Karpas-422 (cell line): ENCODE data around the gene AAMP. TPM values are rescaled to one million over a fixed set of nuclear protein-coding genes. Genes with fewer than 3 reads are reported as not detected.
"Not testable (repeated sequence)": the region's sequence is repeated elsewhere in the genome, so short reads cannot be mapped to it uniquely, and the experiment has no call there.

Experiments used
- DNase-seq: peaks from one replicate; pipeline ENCODE4 v3.0.0-alpha.2; 2015
- H2AFZ ChIP-seq: fragments of 200-600 bp; sonication (generic); 2 replicates; pipeline ENCODE4 v1.6.1; 2014; ENCODE audit warnings: antibody characterized with exemption, low read length, mixed read lengths
- H3K27ac ChIP-seq: fragments of 200-600 bp; sonication (generic); 2 replicates; pipeline ENCODE4 v1.5.1; 2014; ENCODE audit warnings: mild to moderate bottlenecking, low read length, moderate library complexity
- H3K27me3 ChIP-seq: fragments of 200-600 bp; sonication (generic); 2 replicates; pipeline ENCODE4 v1.6.1; 2014; ENCODE audit warnings: low read length, mixed read lengths
- H3K36me3 ChIP-seq: fragments of 200-600 bp; sonication (generic); 2 replicates; pipeline ENCODE4 v1.6.1; 2014; ENCODE audit warnings: low read length, mixed read lengths; ENCODE audit not compliant: insufficient read depth
- H3K4me1 ChIP-seq: fragments of 200-600 bp; sonication (generic); 2 replicates; pipeline ENCODE4 v1.6.1; 2014; ENCODE audit warnings: mild to moderate bottlenecking, low read length, mixed read lengths
- H3K4me2 ChIP-seq: fragments of 200-600 bp; sonication (generic); 2 replicates; pipeline ENCODE4 v1.6.1; 2014; ENCODE audit warnings: low read length, low read depth, mild to moderate bottlenecking; ENCODE audit not compliant: poor library complexity, severe bottlenecking
- H3K4me3 ChIP-seq: fragments of 200-600 bp; sonication (generic); 2 replicates; pipeline ENCODE4 v1.5.1; 2014; ENCODE audit warnings: mild to moderate bottlenecking, antibody characterized with exemption, low read length, mixed read lengths
- H3K79me2 ChIP-seq: fragments of 200-600 bp; sonication (generic); 2 replicates; pipeline ENCODE4 v1.6.1; 2014; ENCODE audit warnings: mild to moderate bottlenecking, low read length, mixed read lengths
- H3K9ac ChIP-seq: fragments of 200-600 bp; sonication (generic); 2 replicates; pipeline ENCODE4 v1.6.0; 2014; ENCODE audit warnings: low read length
- H3K9me2 ChIP-seq: fragments of 200-600 bp; sonication (generic), shearing (Covaris generic); replicated peaks from 2 replicates; pipeline ENCODE4 v1.6.0; 2014; ENCODE audit warnings: mild to moderate bottlenecking, low read length, moderate library complexity; ENCODE audit not compliant: insufficient read depth
- H3K9me3 ChIP-seq: fragments of 300-700, 200-600 bp; sonication (generic); 2 replicates; pipeline ENCODE4 v1.6.1; 2014; ENCODE audit warnings: low read length, mixed read lengths
- H4K20me1 ChIP-seq: fragments of 200-600 bp; sonication (generic); 2 replicates; pipeline ENCODE4 v1.6.1; 2014; ENCODE audit warnings: mild to moderate bottlenecking, antibody characterized with exemption, low read length, low read depth; ENCODE audit not compliant: insufficient read depth
- total RNA-seq: library from RNA; depleted of rRNA; stranded (reverse); fragments of >200 nt; shearing (Covaris generic); gene quantifications from 2 replicates; pipeline ENCODE4 v1.2.3, GENCODE V29; 2014; ENCODE audit warnings: low replicate concordance

Gene AAMP
- total RNA-seq, 1 experiment from 2014 or later: 77.6 TPM

DNA sequence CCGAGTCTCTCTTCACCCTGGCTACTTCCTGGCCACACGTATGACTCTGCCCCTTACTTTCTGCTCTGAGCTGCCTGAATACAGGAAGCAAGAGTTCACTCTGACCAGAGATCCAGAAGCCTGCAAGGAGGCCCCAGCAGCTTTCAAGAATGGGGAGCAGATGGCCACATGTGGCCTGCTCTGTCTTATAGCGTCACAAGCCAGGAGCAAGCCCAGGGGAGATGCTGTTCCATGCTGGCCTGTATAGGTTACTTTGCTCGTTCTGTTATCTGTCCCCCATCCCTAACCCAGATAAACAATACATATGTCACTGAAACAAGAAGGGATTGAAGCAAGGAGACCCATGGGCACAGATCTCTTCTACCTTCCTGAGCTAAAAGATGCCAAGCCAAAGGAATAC lies 4.6 kb upstream of the AAMP start:
- DNase-seq: no peak
- Histone ChIP-seq H3K9ac (no peak overlapping the region), H3K27ac (no peak overlapping the region), H3K27me3 (no peaks in the 10 kb centered on the region), H3K9me3 (no peaks in the 10 kb centered on the region), H3K4me2 (no peak overlapping the region), H3K4me1 (peaks cover 21% of the 10 kb centered on the region), H2AFZ (no peak overlapping the region), H3K79me2 (peaks cover 10% of the 10 kb centered on the region), H3K9me2 (no peaks in the 10 kb centered on the region), H4K20me1 (0 out of 2 replicates have a peak, but pooled peaks cover 4% of the 10 kb centered on the region), H3K36me3 (peaks cover 8% of the 10 kb centered on the region; the same call in 1 of the 2 replicates), H3K4me3 (no peak overlapping the region)

- Histone ChIP-seq H3K9me2 (no peaks in the 10 kb centered on the region), H4K20me1 (peaks cover 9% of the 10 kb centered on the region; the same call in 1 of the 2 replicates), H3K79me2 (peaks cover 17% of the 10 kb centered on the region), H3K27ac (no peak overlapping the region), H3K9ac (no peak overlapping the region), H2AFZ (no peak overlapping the region), H3K4me2 (no peak overlapping the region), H3K27me3 (no peaks in the 10 kb centered on the region), H3K4me3 (no peak overlapping the region), H3K4me1 (peaks cover 24% of the 10 kb centered on the region), H3K36me3 (peaks cover 8% of the 10 kb centered on the region; the same call in 1 of the 2 replicates), H3K9me3 (no peaks in the 10 kb centered on the region)
- no peak for DNase-seq
Measured at GRCh38 chr2:218273908-218274249, 3.9 kb upstream of the AAMP start.

- H3K36me3 ChIP-seq, H3K27ac ChIP-seq, H3K9ac ChIP-seq, H4K20me1 ChIP-seq, H3K9me2 ChIP-seq, DNase-seq, H2AFZ ChIP-seq, H3K4me3 ChIP-seq, H3K9me3 ChIP-seq, H3K27me3 ChIP-seq: not testable (repeated sequence)
- Histone ChIP-seq H3K4me2 (peak overlapping the region; percentile 41), H3K4me1 (peaks cover 25% of the 10 kb centered on the region), H3K79me2 (peaks cover 18% of the 10 kb centered on the region)
Measured at GRCh38 chr2:218273214-218273907, 3.4 kb upstream of the AAMP start.

GRCh38 chr2:218272531-218273212 lies 2.7 kb upstream of the AAMP start:
- Histone ChIP-seq H4K20me1 (peaks cover 9% of the 10 kb centered on the region; the same call in 1 of the 2 replicates), H3K27ac (no peak overlapping the region; the same call in 1 of the 2 replicates), H3K36me3 (peaks cover 8% of the 10 kb centered on the region; the same call in 1 of the 2 replicates), H3K9ac (peak overlapping the region; percentile 9; the same call in 1 of the 2 replicates), H3K4me2 (peak overlapping the region; percentile 83), H3K4me3 (peak overlapping the region; percentile 98; the same call in 1 of the 2 replicates), H3K9me3 (no peaks in the 10 kb centered on the region), H3K9me2 (no peaks in the 10 kb centered on the region), H3K27me3 (no peaks in the 10 kb centered on the region), H2AFZ (no peak overlapping the region), H3K4me1 (peaks cover 25% of the 10 kb centered on the region), H3K79me2 (peaks cover 18% of the 10 kb centered on the region)
- peak; percentile 95 for DNase-seq

GRCh38 chr2:218271865-218272530 lies 2.1 kb upstream of the AAMP start:
- no peak for DNase-seq
- no peak overlapping the region; the same call in 1 of the 2 replicates for H3K27ac ChIP-seq
- no peaks in the 10 kb centered on the region for H3K9me2 ChIP-seq
- H4K20me1 ChIP-seq: peaks cover 9% of the 10 kb centered on the region; the same call in 1 of the 2 replicates
- peaks cover 25% of the 10 kb centered on the region for H3K4me1 ChIP-seq
- H3K79me2 ChIP-seq: peaks cover 18% of the 10 kb centered on the region
- peak overlapping the region; percentile 98 for H3K4me3 ChIP-seq
- peak overlapping the region; percentile 94 for H3K9ac ChIP-seq
- no peaks in the 10 kb centered on the region for H3K27me3 ChIP-seq
- no peaks in the 10 kb centered on the region for H3K9me3 ChIP-seq
- H2AFZ ChIP-seq: no peak overlapping the region
- H3K36me3 ChIP-seq: peaks cover 8% of the 10 kb centered on the region; the same call in 1 of the 2 replicates
- H3K4me2 ChIP-seq: peak overlapping the region; percentile 83

GRCh38 chr2:218271487-218271797 lies 1.5 kb upstream of the AAMP start:
- H3K9ac ChIP-seq: peak overlapping the region; percentile 94
- peak overlapping the region; percentile 98 for H3K4me3 ChIP-seq
- no peaks in the 10 kb centered on the region for H3K27me3 ChIP-seq
- no peak for DNase-seq
- no peak overlapping the region; the same call in 1 of the 2 replicates for H3K27ac ChIP-seq
- H3K4me1 ChIP-seq: peaks cover 25% of the 10 kb centered on the region
- peaks cover 18% of the 10 kb centered on the region for H3K79me2 ChIP-seq
- H3K36me3 ChIP-seq: peaks cover 13% of the 10 kb centered on the region; the same call in 1 of the 2 replicates
- H3K9me3 ChIP-seq: no peaks in the 10 kb centered on the region
- no peaks in the 10 kb centered on the region for H3K9me2 ChIP-seq
- peaks cover 9% of the 10 kb centered on the region; the same call in 1 of the 2 replicates for H4K20me1 ChIP-seq
- H3K4me2 ChIP-seq: peak overlapping the region; percentile 83
- H2AFZ ChIP-seq: no peak overlapping the region

DNA sequence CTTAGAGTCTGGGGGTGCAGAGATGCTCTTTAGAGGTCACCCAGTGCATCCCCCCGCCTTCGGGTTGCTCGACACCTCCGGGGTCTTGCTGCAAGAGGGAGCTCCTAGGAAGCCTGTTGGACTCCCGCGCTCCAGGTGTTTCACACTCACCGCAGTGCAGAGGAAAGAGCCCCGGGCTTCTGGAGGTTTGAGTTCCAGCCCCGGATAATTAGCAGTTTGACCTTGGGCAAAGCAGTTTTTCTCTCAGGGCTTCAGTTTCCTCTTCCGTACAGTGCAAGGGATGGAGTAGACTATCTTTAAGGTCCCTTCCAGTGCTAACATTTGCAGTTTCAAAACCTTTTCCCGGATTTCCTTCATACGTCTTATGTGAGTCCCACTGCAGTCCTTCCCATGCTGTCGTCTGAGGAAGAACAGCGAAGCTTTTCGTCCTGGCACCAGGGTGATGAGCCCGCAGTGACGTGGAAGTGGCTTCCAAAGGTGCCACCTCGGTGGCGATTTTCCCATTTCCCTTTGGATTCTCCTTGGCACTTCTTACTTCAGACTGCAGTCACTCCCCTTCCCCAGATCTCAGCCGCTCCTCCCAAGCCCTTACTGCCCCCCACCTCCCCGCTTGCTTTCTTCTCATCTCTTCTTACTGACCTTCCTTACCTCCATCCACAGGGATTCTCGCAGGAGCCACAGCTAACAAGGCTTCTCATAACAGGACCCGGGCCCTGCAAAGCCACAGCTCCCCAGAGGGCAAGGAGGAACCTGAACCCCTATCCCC lies 967 bp upstream of the AAMP start:
- H3K27ac ChIP-seq: peak overlapping the region; percentile 53
- H3K9me2 ChIP-seq: no peaks in the 10 kb centered on the region
- H3K9me3 ChIP-seq: no peaks in the 10 kb centered on the region
- peaks cover 25% of the 10 kb centered on the region for H3K4me1 ChIP-seq
- H3K27me3 ChIP-seq: no peaks in the 10 kb centered on the region
- peak overlapping the region; percentile 83 for H3K4me2 ChIP-seq
- H3K79me2 ChIP-seq: peaks cover 18% of the 10 kb centered on the region
- H3K4me3 ChIP-seq: peak overlapping the region; percentile 98
- peak; percentile 71 for DNase-seq
- peak overlapping the region; percentile 94 for H3K9ac ChIP-seq
- H2AFZ ChIP-seq: peak overlapping the region; percentile 63; the same call in 1 of the 2 replicates
- H4K20me1 ChIP-seq: peaks cover 9% of the 10 kb centered on the region; the same call in 1 of the 2 replicates
- peaks cover 14% of the 10 kb centered on the region; the same call in 1 of the 2 replicates for H3K36me3 ChIP-seq
